Natural killer cell treated with Interleukin-12 subunit alpha and Interleukin-12 subunit beta and Interleukin-15 and Interleukin-18, amount 100 ng/mL, for 72 hours (primary cell): ENCODE measurements around the gene LRP1B. TPM values are rescaled to one million over a fixed set of nuclear protein-coding genes. Genes with fewer than 3 reads are reported as not detected.
"Not testable (repeated sequence)": the region's sequence is repeated elsewhere in the genome, so short reads cannot be mapped to it uniquely, and the experiment has no call there.

Source experiments
- ATAC-seq, 2 donors: fragments of 150-1000 bp; cut with Tn5 transposase in 1 of 2; sonication (Bioruptor Pico), chemical (Tn5 transposase) in 1 of 2; 2 replicates each; pipeline ENCODE4 v1.10.0; 2021
- DNase-seq: peaks from one replicate; pipeline ENCODE4 v3.0.0; 2022; ENCODE audit warnings: low spot score
- H3K27ac Mint-ChIP-seq, 2 donors: 1 replicate in 1 of 2; 2 replicates in 1 of 2; pipeline ENCODE4 v1.8.0; 2022; ENCODE audit warnings: mixed read lengths in 2 of 2, mild to moderate bottlenecking in 1 of 2, moderate library complexity in 1 of 2
- H3K27me3 Mint-ChIP-seq, 2 donors: 1 replicate in 1 of 2; 2 replicates in 1 of 2; pipeline ENCODE4 v1.8.0; 2022; ENCODE audit warnings: mixed read lengths in 2 of 2
- H3K36me3 Mint-ChIP-seq: one replicate; pipeline ENCODE4 v1.8.0; 2022; ENCODE audit warnings: mixed read lengths
- H3K4me1 Mint-ChIP-seq, 2 donors: 1 replicate in 1 of 2; 2 replicates in 1 of 2; pipeline ENCODE4 v1.8.0; 2022; ENCODE audit warnings: low read depth in 2 of 2, mixed read lengths in 2 of 2, mild to moderate bottlenecking in 1 of 2
- H3K4me3 Mint-ChIP-seq: one replicate; pipeline ENCODE4 v1.8.0; 2022; ENCODE audit warnings: mixed read lengths
- H3K9me3 Mint-ChIP-seq: 2 replicates; pipeline ENCODE4 v1.8.0; 2022; ENCODE audit warnings: mixed read lengths
- total RNA-seq, 2 donors: library from RNA; stranded (reverse); gene quantifications; one replicate each; pipeline ENCODE4 v1.2.3, GENCODE V29; 2022

LRP1B gene
- total RNA-seq, 2 donors from 2014 or later = not detected

GRCh38 chr2:140544769-140545168 is 1586.0 kb downstream of the LRP1B start:
- H3K4me1 Mint-ChIP-seq, H3K27me3 Mint-ChIP-seq, ATAC-seq, DNase-seq, H3K4me3 Mint-ChIP-seq, H3K36me3 Mint-ChIP-seq, H3K27ac Mint-ChIP-seq: not testable (repeated sequence)
- H3K9me3 Mint-ChIP-seq = peaks cover 14% of the 10 kb centered on the region

GRCh38 chr2:140542627-140543026 is 1588.2 kb downstream of the LRP1B start:
- Mint-ChIP-seq H3K36me3 (peaks cover 9% of the 10 kb centered on the region), H3K4me1 (no peaks in the 10 kb centered on the region), H3K4me3 (no peak overlapping the region), H3K27me3 (no peaks in the 10 kb centered on the region), H3K27ac (no peak overlapping the region), H3K9me3 (peaks cover 16% of the 10 kb centered on the region)
- DNase-seq (no peak), ATAC-seq (no peak)

- Mint-ChIP-seq H3K9me3 (peaks cover 9% of the 10 kb centered on the region), H3K4me1 (no peaks in the 10 kb centered on the region), H3K27ac (no peak overlapping the region), H3K27me3 (no peaks in the 10 kb centered on the region), H3K4me3 (no peak overlapping the region), H3K36me3 (no peaks in the 10 kb centered on the region)
- ATAC-seq = no peak
- DNase-seq = no peak
Observed at GRCh38 chr2:140539242-140539875, 1591.5 kb downstream of the LRP1B start.

- Mint-ChIP-seq H3K27me3 (no peaks in the 10 kb centered on the region), H3K4me1 (no peaks in the 10 kb centered on the region), H3K9me3 (peaks cover 20% of the 10 kb centered on the region), H3K36me3 (peaks cover 13% of the 10 kb centered on the region), H3K4me3 (no peak overlapping the region), H3K27ac (no peak overlapping the region)
- no peak for ATAC-seq
- DNase-seq = no peak
Observed at GRCh38 chr2:140529706-140530105, 1601.1 kb downstream of the LRP1B start.

GRCh38 chr2:140528982-140529381 is 1601.8 kb downstream of the LRP1B start:
- peaks cover 18% of the 10 kb centered on the region for H3K9me3 Mint-ChIP-seq
- H3K4me3 Mint-ChIP-seq = no peak overlapping the region
- H3K36me3 Mint-ChIP-seq = peaks cover 13% of the 10 kb centered on the region
- H3K27me3 Mint-ChIP-seq = no peaks in the 10 kb centered on the region
- no peak for DNase-seq
- ATAC-seq = no peak
- no peak overlapping the region for H3K27ac Mint-ChIP-seq
- H3K4me1 Mint-ChIP-seq = no peaks in the 10 kb centered on the region

GRCh38 chr2:140526575-140526974 is 1604.2 kb downstream of the LRP1B start:
- H3K4me1 Mint-ChIP-seq = no peaks in the 10 kb centered on the region
- no peaks in the 10 kb centered on the region for H3K27me3 Mint-ChIP-seq
- no peak overlapping the region for H3K4me3 Mint-ChIP-seq
- ATAC-seq (no peak), DNase-seq (no peak)
- peaks cover 12% of the 10 kb centered on the region for H3K36me3 Mint-ChIP-seq
- no peak overlapping the region for H3K27ac Mint-ChIP-seq
- H3K9me3 Mint-ChIP-seq = peaks cover 19% of the 10 kb centered on the region

GRCh38 chr2:140512106-140512505 is 1618.7 kb downstream of the LRP1B start:
- Mint-ChIP-seq H3K4me1 (no peaks in the 10 kb centered on the region), H3K4me3 (no peak overlapping the region), H3K27ac (no peak overlapping the region), H3K27me3 (no peaks in the 10 kb centered on the region), H3K36me3 (no peaks in the 10 kb centered on the region), H3K9me3 (no peaks in the 10 kb centered on the region)
- DNase-seq (no peak), ATAC-seq (no peak)

- H3K4me3 Mint-ChIP-seq = no peak overlapping the region
- DNase-seq (no peak), ATAC-seq (no peak)
- H3K4me1 Mint-ChIP-seq = no peaks in the 10 kb centered on the region
- no peaks in the 10 kb centered on the region for H3K9me3 Mint-ChIP-seq
- no peaks in the 10 kb centered on the region for H3K36me3 Mint-ChIP-seq
- H3K27me3 Mint-ChIP-seq = no peaks in the 10 kb centered on the region
- no peak overlapping the region for H3K27ac Mint-ChIP-seq
Observed at GRCh38 chr2:140509765-140510164, 1621.1 kb downstream of the LRP1B start.

GRCh38 chr2:140508756-140509155 is 1622.1 kb downstream of the LRP1B start:
- H3K4me3 Mint-ChIP-seq = no peak overlapping the region
- ATAC-seq = no peak

GRCh38 chr2:140506606-140507005 is 1624.2 kb downstream of the LRP1B start:
- ATAC-seq (no peak), DNase-seq (no peak)
- no peaks in the 10 kb centered on the region for H3K27me3 Mint-ChIP-seq
- no peaks in the 10 kb centered on the region for H3K36me3 Mint-ChIP-seq
- H3K4me1 Mint-ChIP-seq = no peaks in the 10 kb centered on the region
- H3K27ac Mint-ChIP-seq = no peak overlapping the region
- no peak overlapping the region for H3K4me3 Mint-ChIP-seq
- no peaks in the 10 kb centered on the region for H3K9me3 Mint-ChIP-seq

More at GRCh38 chr2:140508756-140509155, 1622.1 kb downstream of the LRP1B start:
- DNase-seq = no peak
- Mint-ChIP-seq H3K27ac (no peak overlapping the region), H3K4me1 (no peaks in the 10 kb centered on the region), H3K36me3 (no peaks in the 10 kb centered on the region), H3K9me3 (no peaks in the 10 kb centered on the region), H3K27me3 (no peaks in the 10 kb centered on the region)

GRCh38 chr2:140504601-140505000 is 1626.2 kb downstream of the LRP1B start:
- H3K9me3 Mint-ChIP-seq = peaks cover 5% of the 10 kb centered on the region
- no peak overlapping the region for H3K4me3 Mint-ChIP-seq
- H3K27ac Mint-ChIP-seq = no peak overlapping the region
- H3K27me3 Mint-ChIP-seq = no peaks in the 10 kb centered on the region
- H3K36me3 Mint-ChIP-seq = no peaks in the 10 kb centered on the region
- no peak for DNase-seq
- no peak for ATAC-seq
- no peaks in the 10 kb centered on the region for H3K4me1 Mint-ChIP-seq

GRCh38 chr2:140502951-140503630 is 1627.7 kb downstream of the LRP1B start:
- Mint-ChIP-seq H3K27ac (no peak overlapping the region), H3K27me3 (no peaks in the 10 kb centered on the region), H3K9me3 (peaks cover 5% of the 10 kb centered on the region), H3K4me3 (no peak overlapping the region), H3K4me1 (no peaks in the 10 kb centered on the region), H3K36me3 (no peaks in the 10 kb centered on the region)
- DNase-seq = no peak
- ATAC-seq = no peak

GRCh38 chr2:140498360-140498759 is 1632.5 kb downstream of the LRP1B start:
- Mint-ChIP-seq H3K36me3 (no peaks in the 10 kb centered on the region), H3K27ac (no peak overlapping the region), H3K4me1 (no peaks in the 10 kb centered on the region), H3K4me3 (no peak overlapping the region), H3K27me3 (no peaks in the 10 kb centered on the region), H3K9me3 (peaks cover 8% of the 10 kb centered on the region)
- DNase-seq (no peak), ATAC-seq (no peak)

GRCh38 chr2:140496714-140497113 is 1634.1 kb downstream of the LRP1B start:
- H3K27ac Mint-ChIP-seq = no peak overlapping the region

More at GRCh38 chr2:140496714-140497113, 1634.1 kb downstream of the LRP1B start:
- DNase-seq (no peak), ATAC-seq (no peak)
- H3K9me3 Mint-ChIP-seq = peaks cover 8% of the 10 kb centered on the region
- no peaks in the 10 kb centered on the region for H3K36me3 Mint-ChIP-seq
- no peak overlapping the region for H3K4me3 Mint-ChIP-seq
- H3K4me1 Mint-ChIP-seq = no peaks in the 10 kb centered on the region
- H3K27me3 Mint-ChIP-seq = no peaks in the 10 kb centered on the region
